HEK293T (cell line): ENCODE results near the gene ERVW-1.

ENCODE experiments used
- FOXM1 ChIP-seq: fragments of 450-650 bp; IDR thresholded peaks from 2 replicates; pipeline ENCODE4 v1.6.1; 2017; ENCODE audit warnings: mild to moderate bottlenecking, borderline replicate concordance
- LEF1 ChIP-seq: fragments of 450-650 bp; IDR thresholded peaks from 2 replicates; pipeline ENCODE4 v1.6.1; 2017; ENCODE audit warnings: mild to moderate bottlenecking, borderline replicate concordance
- SP1 ChIP-seq: fragments of 450-650 bp; IDR thresholded peaks from 2 replicates; pipeline ENCODE4 v1.6.1; 2017
- SUZ12 ChIP-seq: fragments of 450-650 bp; IDR thresholded peaks from 2 replicates; pipeline ENCODE4 v1.6.1; 2016; ENCODE audit warnings: mild to moderate bottlenecking
- TARDBP ChIP-seq: fragments of 450-650 bp; IDR thresholded peaks from 2 replicates; pipeline ENCODE4 v1.6.1; 2016

- TF ChIP-seq FOXM1 (no peak), SUZ12 (no peak), LEF1 (no peak), SP1 (no peak), TARDBP (no peak)
Measured at GRCh38 chr7:92447345-92448204, 30.2 kb downstream of the ERVW-1 start, which contains the start of gene GATAD1.
